Tongue (tissue), 2 donors: Measurements from ENCODE around the gene KIF3B. TPM values are rescaled to one million over a fixed set of nuclear protein-coding genes. Genes with fewer than 3 reads are reported as not detected.
"Not testable (repeated sequence)": the region's sequence is repeated elsewhere in the genome, so short reads cannot be mapped to it uniquely, and the experiment has no call there.

Source experiments
- DNase-seq: peaks from one replicate; pipeline ENCODE4 v3.0.0-alpha.2; 2015
- total RNA-seq: library from RNA; depleted of rRNA; stranded (reverse); fragments of >200 nt; gene quantifications from one replicate; pipeline ENCODE4 v1.2.3, GENCODE V29; 2014

Gene KIF3B
- total RNA-seq: 16.3 TPM

GRCh38 chr20:32277361-32278198 lies at the start of gene KIF3B:
Gene KIF3B, plus strand, starts transcription at chr20:32277651. Its CDS starts 32,127 bp downstream, at chr20:32309778.
- peak; percentile 93 for DNase-seq

DNA sequence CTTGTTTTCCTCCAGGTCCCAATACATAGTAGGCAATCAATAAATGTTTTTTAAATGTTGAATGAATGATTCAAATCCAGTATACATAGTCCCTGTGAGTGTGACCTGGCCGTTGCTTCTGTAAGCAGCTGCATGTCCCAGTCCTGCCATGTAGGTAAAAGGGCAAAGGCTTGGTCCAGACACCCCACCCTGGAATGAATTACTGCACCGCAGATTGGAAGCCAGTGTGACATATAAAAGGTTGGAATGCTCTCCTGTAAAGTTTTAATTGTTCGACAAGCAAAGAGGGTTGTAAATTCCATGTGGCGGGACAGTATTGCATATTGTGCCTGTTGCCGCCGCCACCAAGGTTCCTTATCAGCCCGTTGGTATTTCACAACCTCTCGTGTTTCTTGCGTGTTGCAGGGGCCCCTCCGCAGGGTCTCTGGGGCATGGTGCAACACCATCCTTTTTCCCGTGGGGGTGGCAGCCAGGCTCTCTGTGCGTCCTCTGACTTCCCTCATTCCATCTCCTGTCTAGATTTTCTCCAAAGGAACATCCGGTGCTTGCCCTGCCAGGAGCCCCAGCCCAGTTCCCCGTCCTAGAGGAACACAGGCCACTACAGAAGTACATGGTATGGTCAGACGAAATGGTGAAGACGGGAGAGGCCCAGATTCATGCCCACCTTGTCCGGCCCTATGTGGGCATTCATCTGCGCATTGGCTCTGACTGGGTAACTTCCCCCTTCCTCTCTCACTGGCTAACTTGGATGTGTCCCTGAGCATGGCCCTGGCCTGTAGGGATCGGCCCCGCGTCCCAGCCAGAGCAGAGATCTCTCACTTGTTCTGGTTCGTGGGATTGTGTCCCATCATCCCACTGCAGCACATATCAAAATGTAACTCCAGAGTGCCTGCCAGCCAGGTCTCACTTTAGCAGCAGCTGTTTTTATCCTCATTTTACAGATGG lies 49.4 kb upstream of the KIF3B start:
- DNase-seq: no peak

GRCh38 chr20:32229251-32229747 lies 48.2 kb upstream of the KIF3B start:
- DNase-seq: no peak

DNA sequence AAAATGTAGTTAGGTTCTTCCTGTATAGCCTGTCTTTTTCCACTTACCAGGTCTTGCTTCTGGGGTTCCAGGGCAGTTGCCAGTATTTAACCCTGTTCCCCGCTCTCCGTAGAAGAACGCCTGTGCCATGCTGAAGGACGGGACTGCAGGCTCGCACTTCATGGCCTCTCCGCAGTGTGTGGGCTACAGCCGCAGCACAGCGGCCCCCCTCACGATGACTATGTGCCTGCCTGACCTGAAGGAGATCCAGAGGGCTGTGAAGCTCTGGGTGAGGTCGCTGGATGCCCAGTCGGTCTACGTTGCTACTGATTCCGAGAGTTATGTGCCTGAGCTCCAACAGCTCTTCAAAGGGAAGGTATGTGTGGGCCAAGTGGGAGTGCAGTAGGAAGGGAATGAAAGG lies 46.7 kb upstream of the KIF3B start:
- DNase-seq: no peak

DNA sequence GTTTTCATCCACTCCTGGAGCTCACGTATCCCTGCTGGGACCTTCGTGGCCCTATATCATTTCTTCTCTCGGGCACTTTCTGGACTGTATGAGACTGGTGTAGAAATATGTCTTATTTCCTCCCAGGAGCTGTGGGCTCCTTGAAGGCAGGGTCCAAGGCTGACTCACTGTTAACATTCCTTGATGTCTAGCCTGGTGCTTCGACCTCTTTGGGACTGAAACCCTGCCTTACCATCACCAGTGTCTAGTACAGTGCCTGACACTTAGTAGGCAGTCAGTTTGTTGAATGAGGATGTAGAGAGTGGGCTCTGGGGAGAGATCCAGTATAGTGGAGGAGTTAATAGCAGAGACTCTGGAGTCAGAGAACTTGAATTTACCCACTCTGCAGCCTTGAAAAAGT lies 46.2 kb upstream of the KIF3B start:
- no peak for DNase-seq

- no peak for DNase-seq
Observed at GRCh38 chr20:32231847-32232246, 45.6 kb upstream of the KIF3B start.

- no peak for DNase-seq
Observed at GRCh38 chr20:32232326-32232886, 45.0 kb upstream of the KIF3B start.

DNA sequence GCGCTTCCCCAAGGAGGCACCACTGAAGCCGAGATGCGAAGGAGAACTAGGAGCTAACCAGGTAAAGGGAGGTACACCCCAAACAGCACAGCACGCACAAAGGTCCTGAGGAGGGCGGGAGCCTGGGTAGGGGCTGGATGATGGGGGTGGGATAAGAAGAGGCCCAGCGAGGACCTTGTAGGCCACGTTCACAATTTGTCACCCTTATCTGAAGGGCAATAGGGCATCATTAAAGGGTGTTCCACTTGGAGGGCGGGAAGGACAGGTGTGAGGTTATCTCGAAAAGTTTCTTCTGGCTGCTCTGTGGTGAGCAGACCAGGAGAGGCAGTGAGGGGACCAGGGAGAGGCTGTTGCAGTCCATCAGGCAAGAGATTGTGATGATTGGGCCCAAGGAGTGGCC lies 44.2 kb upstream of the KIF3B start:
- DNase-seq: no peak

DNA sequence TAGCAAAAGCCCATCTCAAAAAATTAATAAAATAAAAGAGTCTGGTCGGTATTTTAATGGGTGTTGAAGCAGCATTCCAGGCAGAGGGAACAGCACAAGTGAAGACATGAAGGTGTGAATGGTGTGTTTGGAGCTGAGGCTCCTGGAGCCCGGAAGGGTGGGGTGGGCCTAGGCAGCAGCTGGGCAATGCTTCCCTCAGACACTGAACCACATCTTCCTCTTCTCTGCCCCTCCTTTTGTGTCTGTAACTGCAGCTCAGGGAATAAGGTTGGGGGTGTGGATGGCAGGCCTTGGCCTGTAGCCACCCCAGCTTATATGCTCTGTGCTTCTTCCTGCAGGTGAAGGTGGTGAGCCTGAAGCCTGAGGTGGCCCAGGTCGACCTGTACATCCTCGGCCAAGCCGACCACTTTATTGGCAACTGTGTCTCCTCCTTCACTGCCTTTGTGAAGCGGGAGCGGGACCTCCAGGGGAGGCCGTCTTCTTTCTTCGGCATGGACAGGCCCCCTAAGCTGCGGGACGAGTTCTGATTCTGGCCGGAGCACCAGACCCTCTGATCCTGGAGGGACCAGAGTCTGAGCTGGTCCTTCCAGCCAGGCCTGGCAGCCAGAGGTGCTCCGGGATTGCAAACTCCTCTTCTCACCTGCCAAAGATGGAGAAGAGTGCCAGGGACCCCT lies 43.2 kb upstream of the KIF3B start:
- no peak for DNase-seq

DNA sequence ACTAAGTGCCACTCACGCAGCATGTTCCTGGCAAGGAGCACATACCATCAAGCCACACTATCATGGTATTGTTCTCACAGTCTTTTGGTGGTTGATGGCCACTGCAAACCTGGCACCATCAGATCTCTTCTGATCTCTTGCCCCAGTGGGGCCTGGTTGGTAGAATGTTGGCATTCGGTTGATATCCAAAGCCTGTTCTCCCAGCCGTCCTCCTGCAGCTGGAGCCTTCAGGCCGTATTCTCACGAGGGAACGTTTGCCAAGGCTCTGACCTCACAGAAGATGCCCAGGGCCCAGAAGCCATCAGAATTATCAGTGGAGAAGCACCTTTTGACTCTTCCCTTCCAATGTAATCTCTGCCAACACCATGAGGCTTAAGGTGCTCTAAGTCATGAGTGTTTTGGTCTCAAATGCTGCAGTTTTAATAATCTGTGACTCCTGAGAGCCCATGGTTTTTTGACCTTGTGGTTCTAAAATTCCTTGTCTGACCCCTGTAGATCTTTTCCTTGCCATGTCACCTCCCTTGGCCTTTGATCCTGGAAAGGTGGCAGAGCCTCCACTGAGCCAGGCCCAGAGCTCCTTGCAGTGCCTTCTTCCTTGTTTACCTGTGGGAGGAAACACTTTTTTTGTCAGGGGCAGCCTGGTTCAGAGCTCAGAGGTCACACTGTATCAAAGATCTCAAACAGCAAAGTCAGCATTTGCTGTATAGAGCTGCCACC lies 42.0 kb upstream of the KIF3B start:
- no peak for DNase-seq

- no peak for DNase-seq
Observed at GRCh38 chr20:32236048-32236533, 41.4 kb upstream of the KIF3B start.

GRCh38 chr20:32236819-32237218 lies 40.6 kb upstream of the KIF3B start:
- DNase-seq: no peak

- DNase-seq: no peak
Observed at GRCh38 chr20:32237419-32237818, 40.0 kb upstream of the KIF3B start.

- DNase-seq: peak; percentile 13
Observed at GRCh38 chr20:32238483-32239425, 38.7 kb upstream of the KIF3B start.

DNA sequence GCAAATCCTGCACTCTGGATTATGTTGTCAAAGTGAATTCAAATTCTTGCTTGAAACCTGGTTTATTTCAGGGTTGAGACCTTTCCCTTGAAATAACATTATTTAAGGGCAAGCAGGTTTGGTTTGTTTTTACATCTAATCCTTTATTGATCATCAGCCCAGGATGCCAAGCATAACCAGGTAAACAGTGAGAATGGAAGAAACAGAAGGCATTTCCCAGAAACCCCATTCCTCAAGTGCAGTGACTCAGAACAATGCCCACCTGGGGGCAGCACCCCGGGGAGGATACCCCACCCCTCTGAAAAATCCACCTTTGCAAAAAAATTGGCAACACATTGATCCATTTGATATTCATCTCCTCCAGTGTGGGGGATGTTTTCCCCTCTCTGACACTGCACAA lies 37.2 kb upstream of the KIF3B start:
- peak; percentile 11 for DNase-seq

- DNase-seq: no peak
Observed at GRCh38 chr20:32241807-32242206, 35.6 kb upstream of the KIF3B start.

GRCh38 chr20:32244150-32244823 lies 33.2 kb upstream of the KIF3B start:
- no peak for DNase-seq

DNA sequence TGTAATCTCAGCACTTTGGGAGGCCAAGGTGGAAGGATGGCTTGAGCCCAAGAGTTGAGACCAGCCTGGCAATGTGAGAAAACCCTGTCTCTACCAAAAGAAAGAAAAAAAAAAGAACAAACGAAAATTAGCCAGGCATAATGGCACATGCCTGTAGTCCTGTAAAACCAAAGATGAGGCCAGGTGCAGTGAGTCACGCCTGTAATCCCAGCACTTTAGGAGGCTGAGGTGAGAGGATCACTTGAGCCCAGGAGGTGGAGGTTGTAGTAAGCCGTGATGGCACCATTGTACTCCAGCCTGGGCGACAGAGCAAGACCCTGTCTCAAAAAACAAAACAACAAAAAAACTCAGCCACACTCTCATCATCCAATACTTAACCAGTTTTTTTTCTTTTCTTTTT lies 32.5 kb upstream of the KIF3B start:
- no peak for DNase-seq

GRCh38 chr20:32246208-32246607 lies 31.2 kb upstream of the KIF3B start:
- not testable (repeated sequence) for DNase-seq
